Activated CD4-positive, alpha-beta T cell treated with anti-CD3 and anti-CD28 coated beads for 48 hours (primary cell): ENCODE results near the gene DPY19L3.
"Not testable (repeated sequence)": the region's sequence is repeated elsewhere in the genome, so short reads cannot be mapped to it uniquely, and the experiment has no call there.

ENCODE experiments used
- DNase-seq: peaks from one replicate; pipeline ENCODE4 v3.0.0-alpha.2; 2020

Gene DPY19L3, protein sequence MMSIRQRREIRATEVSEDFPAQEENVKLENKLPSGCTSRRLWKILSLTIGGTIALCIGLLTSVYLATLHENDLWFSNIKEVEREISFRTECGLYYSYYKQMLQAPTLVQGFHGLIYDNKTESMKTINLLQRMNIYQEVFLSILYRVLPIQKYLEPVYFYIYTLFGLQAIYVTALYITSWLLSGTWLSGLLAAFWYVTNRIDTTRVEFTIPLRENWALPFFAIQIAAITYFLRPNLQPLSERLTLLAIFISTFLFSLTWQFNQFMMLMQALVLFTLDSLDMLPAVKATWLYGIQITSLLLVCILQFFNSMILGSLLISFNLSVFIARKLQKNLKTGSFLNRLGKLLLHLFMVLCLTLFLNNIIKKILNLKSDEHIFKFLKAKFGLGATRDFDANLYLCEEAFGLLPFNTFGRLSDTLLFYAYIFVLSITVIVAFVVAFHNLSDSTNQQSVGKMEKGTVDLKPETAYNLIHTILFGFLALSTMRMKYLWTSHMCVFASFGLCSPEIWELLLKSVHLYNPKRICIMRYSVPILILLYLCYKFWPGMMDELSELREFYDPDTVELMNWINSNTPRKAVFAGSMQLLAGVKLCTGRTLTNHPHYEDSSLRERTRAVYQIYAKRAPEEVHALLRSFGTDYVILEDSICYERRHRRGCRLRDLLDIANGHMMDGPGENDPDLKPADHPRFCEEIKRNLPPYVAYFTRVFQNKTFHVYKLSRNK

DNA sequence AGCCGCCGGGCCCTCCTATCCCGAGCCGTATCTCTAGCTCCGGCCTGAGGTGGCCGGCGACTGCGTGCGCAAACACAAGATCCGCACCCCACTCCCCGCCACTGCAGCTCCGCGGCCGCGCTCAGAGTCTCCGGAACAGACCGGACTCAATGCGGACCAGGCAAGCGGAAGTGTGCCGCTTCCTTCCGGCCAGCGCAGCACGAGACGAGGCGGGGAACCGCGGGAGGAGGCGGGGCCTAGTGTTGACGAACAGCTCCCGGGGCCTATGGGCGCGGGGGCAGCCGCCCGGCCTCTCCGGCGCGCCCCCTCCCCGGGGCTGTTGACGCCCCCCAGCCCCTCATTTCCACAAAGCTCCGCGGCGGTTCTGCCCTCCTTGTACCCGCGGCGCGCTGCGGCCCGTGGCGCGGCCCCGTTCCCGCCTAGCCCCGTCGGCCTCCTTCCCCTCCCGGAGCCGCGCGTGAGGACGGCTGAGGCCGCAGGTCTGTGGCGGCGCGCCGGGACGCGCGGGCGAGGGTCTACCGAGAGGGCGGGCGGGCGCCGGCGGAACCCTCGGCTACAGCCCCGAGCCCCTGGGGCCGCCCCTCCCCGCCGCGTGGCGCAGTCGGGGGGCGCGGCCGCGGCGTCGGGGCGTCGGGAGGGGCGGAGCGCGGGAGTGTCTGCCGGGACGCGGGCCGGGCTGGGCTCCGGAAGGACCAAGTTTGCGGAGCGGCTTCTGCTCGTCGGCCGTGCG is at the start of gene DPY19L3:
Gene DPY19L3 (plus strand): TSS at position 340 of the 730 bp plus-strand sequence. CDS start 2,484 bp downstream, outside the sequence.
- DNase-seq = peak; percentile 95

DNA sequence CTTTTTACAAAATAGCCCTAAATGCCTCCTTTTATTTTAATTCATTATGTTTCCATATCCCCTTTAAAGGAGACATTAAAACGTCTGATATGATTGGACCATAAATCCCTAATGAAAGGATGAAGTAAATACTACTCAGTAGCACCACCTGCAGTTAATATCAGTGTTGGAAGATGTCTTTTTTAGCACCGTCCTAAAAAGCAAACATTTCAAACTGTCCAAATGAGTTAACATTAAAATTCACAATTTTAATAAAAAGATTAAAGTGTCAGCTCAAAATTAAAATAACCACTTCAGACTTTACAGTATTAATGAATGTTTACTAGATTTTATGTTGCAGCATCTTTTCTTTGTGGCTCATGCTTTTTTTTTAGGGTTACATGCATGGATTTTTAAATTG is 47.9 kb upstream of the DPY19L3 start:
- no peak for DNase-seq

DNA sequence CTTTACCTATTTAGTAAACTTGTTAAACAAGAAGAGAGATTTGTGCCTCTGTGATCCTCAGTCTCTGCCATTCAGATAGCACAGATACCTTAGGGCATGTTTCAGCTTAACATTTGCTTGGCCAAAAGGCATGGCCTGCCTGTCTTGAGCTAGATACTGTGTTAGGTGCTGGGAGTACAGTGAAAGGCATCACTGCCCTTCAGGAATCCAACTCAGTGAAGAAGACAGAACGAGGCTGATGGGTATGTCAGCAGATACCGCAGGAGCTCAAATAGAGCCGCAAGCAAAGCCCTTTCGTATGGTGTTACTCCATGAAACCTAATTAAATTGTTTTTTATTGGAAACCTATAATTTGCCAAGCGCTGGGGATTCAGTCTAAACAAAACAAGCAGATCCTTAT is 47.2 kb upstream of the DPY19L3 start:
- DNase-seq = no peak

DNA sequence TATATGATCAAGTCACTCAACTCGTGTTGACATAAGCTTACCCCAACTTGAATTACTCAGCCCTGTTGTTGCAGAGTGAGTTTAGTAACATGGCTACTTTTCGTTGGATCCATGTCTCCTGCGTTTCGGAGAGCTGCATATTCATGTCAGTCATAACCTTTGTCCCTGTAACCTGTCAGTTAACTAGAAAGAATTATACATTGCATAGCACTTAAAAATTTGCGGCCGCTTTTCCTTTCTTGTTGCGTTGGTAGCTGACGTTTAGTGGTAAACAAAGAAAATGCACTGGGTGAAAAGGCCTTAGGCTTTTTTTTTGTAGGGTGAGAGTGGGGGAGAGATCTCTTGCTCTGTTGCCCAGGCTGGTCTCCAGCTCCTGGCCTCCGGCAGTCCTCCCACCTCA is 46.0 kb upstream of the DPY19L3 start:
- no peak for DNase-seq

DNA sequence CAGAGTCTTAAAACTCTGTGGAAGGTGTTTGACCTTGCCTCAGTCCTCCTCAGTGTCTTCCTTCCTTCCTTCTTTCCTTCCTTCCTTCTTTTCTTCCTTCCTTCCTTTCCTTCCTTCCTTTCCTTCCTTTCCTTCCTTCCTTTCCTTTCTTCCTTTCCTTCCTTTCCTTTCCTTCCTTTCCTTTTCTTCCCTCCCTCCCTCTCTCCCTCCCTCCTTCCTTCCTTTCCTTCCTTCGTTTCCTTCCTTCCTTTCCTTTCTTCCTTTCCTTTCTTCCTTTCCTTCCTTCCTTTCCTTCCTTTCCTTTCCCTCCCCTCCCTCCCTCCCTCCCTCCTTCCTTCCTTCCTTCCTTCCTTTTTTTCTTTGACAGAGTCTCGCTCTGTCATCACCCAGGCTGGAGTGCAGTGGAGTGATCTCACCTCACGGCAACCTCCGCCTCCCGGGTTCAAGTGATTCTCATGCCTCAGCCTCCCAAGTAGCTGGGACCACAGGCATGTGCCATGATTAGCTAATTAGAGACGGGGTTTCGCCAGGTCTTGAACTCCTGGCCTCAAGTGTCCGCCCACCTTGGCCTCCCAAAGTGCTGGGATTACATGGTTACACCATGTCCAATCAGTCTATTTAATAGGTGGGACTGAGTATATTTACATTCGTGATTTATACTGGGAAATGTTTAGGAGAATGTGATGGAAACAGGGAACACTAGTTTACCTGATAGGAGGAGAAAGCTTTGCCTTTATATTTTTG is 43.8 kb upstream of the DPY19L3 start:
- no peak for DNase-seq

DNA sequence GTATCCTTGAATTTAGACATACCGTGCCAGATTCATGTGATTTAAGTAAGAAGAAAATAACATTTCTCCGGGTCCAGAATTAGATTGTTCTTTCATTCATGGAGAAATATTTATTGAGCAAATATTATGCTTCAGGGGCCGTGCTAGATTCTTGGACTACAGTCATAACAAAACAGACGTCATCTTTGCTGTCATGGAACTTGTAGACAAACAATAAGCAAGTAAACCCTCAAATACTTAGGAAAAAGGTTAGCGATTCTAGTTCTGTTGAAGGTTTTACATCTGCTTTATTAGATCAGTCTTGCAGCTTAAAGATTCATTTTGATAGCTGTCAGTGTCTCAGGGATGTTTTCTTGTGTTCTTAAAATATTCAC is 43.3 kb upstream of the DPY19L3 start:
- DNase-seq = no peak

DNA sequence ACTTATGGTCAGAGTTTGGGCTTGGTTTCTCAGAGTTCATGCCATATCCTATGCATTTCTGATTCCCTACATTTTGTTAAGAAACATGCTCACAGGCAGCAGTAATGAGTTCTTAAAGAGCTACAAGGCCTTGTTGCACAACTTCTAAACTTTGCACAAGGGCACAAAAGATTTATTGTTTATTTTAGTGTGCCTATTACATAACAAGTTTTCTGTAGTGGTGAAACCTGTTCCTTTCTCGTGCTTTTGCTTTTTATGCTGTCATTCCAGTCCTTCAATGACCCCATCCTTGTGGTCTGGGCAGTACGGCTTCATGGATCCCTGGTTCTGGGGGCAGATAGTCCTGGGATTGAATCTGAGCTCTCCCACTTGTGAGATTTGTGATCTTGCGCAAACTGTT is 42.4 kb upstream of the DPY19L3 start:
- no peak for DNase-seq

DNA sequence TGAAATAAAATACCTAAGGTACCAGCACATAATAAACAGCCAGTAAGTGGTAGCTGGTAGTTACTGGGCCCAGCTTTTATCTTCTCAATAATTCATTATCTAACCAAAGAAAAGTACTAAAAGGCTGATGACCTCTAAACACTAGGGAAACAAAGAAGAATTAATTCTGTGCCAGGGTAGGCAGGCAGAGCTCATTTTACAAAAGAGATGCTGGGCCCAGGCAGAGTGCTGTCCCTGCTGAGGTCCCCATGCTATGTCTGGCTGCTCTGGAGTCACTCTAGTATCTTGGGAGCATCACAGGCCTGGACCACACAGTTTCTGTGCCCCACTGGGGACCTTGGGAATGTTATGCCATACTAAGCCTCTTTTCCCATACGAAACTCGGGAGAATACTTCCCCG is 41.9 kb upstream of the DPY19L3 start:
- no peak for DNase-seq

DNA sequence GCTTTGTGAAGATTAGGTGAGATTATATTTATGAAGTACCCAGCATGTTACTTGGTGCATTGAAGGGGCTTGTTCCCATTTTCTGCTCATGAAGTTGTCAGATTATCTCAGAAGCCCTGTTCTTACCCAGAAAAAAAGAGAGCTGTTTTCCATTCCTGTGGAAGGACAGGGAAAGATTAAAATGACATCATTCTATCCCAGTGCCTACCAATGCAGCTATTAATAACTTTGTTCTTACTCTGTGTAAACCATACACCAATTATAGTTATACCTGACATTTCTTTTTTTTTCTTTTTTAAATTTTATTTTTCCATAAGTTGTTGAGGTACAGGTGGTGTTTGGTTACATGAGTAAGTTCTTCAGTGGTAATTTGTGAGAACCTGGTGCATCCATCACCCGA is 41.5 kb upstream of the DPY19L3 start:
- no peak for DNase-seq

DNA sequence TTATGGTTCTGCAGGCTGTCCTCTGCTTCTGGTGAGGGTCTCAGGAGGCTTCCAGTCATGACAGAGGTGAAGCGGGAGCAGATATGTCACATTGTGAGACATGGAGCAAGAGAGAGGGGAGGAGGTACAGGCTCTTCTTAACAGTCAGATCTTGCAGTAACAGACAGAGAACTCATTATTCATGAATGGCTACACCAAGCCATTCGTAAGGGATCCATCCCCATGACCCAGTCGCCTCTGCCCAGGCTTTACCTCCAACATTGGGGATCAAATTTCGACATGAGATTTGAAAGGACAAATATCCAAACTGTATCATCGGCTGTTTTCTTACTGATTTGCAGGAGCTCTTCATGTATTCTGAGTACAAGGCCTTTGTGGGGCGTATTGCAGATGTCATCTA is 38.5 kb upstream of the DPY19L3 start:
- no peak for DNase-seq

DNA sequence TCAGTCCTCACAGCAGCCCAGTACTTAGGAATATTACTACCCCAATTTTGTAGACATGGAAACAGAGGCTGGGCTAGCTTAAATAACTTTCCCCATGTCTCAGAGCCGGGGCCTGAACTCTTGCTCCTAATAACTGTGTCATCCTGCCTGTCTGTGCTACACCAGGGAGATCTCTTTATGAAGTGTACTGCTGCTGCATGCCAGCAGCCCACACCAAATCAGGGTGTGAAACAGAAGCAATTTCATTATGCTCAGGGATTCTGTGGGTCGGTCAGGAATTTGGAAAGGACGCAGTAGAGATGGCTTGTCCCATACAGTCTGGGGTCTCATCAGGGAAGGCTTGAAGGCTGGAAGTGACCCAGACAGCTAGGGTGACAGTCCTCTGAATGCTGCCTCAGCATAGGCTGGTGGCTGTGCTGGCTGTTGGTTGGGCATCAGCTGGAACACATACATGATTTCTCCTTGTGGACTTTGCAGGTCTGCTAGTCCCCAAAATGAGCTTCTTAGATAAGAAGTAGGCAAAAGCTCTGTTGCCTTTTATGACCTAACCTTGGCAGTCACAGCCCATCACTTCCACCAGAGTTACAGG is 37.5 kb upstream of the DPY19L3 start:
- no peak for DNase-seq

DNA sequence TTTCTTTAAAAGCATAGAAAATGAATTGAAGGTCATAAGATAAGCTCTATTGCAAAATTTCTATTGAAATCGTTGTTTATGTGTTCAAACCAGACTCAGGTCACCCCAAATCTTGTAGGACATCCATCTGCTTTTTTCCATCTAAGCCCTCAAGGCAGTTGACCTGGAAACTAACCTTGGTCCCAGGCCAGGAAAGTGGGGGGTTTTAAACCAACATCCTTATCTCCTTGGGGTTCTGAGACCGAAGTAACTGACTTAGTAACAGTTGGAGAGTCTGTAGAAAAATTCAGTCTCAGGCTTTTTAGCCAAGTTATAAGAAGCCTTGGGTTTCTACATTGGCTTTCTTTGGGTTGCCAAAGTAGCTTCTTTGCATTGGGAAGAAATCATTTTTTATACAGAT is 36.8 kb upstream of the DPY19L3 start:
- DNase-seq = no peak

DNA sequence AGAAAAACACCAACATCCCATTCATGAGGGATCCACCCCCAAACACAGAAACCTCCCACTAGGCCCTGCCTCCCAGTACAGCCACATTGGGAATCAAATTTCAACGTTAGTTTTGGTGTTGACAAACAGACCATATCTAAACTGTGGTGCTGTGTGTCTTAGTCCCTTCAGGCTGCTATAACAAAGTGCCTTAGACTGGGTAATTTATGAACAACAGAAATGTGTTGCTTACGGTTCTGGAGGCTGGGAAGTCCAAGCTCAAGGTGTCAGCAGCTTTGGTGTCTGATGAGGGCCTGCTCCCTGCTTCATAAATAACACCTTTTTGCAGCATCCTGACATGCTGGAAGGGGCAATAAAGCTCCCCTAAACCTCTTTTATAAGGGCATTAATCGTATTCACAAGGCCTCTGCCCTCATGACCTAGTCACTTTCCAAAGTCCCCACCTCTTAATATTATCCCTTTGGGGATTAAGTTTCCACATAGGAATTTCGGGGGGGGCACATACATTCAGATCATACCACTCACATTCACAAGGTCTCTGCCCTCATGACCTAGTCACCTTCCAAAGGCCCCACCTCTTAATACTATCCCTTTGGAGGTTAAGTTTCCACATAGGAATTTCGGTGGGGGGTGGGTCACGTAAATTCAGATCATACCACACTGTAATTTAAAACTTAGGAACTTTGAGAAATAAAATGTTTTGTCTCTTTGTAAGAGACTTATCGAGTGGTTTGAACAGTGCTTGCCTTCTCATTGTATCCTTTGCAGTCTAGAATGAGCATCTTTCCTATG is 32.6 kb upstream of the DPY19L3 start:
- DNase-seq = no peak

DNA sequence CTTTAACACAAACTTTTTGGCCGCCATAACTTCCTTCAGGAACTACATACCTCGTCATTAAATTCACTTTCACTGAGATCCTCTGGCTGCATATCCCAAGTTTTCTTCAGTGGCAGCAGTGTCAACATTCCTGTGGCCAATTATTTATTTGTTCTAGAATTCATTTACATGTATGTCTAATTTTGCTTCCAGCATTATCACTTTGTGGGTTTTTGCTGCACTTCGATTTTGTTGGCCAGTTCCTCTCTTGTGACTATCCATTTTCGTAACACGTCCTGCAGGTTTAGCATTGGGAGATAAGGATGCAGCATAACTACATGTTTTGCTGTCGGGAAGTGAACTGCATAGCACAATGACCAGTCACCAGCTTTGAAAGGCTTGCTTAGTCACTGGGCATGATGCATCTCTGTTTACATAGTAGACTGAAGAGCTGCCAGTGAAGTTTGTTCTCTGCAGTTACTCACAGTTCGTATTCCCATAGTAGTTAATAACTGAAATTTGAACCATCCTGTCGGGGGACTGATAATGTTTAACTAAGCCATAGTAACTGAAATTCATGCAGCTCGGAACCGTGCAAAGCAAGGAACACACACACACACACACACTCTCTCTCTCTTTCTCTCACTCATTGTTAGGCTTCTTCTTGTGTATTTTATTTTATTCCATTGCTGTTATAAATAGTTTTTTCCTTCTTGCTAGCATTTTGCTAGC is 31.8 kb upstream of the DPY19L3 start:
- no peak for DNase-seq

DNA sequence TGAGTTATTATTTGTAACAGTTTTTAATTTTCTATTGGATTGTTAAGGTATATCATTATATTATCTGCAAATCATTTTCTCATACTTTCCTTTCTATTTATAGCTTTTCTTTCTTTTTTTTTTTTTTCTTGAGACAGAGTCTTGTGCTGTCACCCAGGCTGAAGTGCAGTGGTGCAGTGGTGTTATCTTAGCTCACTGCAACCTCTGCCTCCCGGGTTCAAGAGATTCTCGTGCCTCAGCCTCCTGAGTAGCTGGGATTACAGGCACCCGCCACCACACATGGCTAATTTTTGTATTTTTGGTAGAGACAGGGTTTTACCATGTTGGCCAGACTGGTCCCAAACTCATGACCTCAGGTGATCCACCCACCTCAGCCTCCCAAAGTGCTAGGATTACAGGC is 31.2 kb upstream of the DPY19L3 start:
- not testable (repeated sequence) for DNase-seq

DNA sequence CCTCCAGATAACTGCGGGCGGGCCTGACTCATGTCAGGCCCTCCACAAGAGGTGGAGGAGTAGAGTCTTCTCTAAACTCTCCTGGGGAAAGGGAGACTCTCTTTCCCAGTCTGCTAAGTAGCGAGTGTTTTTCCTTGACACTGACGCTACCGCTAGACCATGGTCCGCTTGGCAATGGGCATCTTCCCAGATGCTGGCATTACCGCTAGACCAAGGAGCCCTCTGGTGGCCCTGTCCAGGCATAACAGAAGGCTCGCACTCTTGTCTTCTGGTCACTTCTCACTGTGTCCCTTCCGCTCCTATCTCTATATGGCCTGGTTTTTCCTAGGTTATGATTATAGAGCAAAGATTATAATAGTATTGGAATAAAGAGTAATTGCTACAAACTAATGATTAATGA is 28.5 kb upstream of the DPY19L3 start:
- not testable (repeated sequence) for DNase-seq

DNA sequence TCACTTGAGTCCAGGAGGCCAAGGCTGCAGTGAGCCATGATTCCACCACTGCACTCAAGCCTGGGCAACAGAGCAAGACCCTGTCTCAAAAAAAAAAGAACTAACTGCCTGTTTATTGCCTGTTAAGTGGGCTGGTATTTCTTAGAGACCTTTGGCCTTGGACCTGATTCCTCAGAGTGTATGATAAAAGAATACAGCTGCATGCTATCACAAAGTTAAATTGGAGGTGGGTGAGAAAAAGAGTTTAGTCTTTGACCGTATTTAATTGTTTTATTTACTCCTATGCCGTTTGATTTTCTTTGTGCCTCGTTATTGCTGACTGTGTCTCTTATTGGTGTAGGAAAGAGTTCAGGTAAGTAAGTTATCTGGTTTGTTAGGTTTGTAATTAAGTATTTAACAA is 25.3 kb upstream of the DPY19L3 start:
- DNase-seq = no peak

DNA sequence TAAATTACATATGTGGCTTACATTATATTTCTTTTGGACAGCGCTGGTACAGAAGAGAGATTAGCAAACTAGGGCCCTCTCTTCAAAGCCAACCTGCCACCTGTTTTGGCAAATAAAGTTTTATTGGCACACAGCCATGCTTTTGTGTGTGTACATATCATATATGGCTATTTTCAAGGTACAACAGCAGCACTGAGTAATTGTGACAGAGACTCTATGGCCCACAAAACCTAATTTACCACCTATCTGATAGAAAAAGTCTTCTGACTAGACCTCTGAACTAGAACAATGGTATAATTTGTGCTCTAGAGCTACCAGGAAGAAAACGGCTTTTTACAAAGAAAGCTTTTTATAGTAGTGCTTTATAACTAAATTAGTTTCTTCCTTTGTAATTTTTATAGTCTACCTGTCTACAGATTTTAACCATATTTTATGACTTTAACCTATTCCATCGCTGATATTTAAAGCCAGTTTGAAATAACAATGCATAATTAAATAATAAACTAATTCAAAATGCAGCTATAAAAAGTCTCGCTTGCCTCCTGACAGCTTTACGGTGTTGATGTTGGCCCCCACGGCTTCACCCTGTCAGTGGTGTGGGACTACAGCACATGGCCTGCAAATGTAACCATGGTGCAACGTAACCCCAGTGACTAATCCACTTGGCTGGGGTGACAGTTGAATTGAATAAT is 17.7 kb upstream of the DPY19L3 start:
- DNase-seq = no peak

DNA sequence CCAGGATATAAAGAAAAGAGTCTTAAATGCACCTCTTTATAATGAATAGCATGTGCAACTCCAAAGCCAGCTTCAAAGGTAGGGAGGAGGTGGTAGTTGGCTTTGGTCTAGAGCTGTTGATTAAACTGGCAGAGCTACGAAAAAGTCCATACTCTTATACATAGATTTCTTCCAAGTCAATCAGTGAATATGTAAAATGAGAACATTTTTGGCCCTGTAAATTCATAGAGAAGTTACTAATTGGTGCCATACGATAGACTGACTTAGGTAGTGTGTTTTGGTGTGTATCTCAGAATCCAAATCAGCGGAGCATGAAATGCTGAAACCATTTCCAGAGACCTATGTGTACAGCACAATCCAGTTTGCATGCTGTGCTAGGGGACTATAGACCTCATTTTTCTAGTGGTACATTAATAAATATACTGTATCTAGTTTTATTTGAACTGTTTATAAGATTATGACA is 17.1 kb upstream of the DPY19L3 start:
- DNase-seq = no peak

DNA sequence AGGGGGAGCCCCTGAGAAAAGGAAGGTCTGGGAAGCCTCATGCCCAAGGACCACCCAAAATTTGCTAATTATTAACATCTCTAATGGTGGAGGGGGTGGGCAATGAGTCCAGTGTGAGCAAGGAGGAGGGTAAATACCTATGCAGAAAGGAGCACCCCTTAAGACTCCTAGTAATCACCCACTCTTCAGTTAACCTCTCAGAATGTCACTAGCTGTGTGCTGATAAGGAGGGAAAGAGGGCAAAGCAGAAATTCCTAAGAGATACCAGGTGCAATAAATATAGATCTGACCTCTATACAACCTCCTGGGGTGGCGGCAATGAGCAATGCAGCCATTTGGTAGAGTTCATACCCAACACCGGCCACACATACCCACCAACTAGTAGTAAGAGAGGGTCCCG is 12.7 kb upstream of the DPY19L3 start:
- DNase-seq = no peak
